Superior temporal gyrus (tissue), 1 donor: ENCODE results near the gene PGAM2.
A peak's percentile ranks its signal among the peaks of the same experiment; 100 is the strongest.

ENCODE experiments used
- DNase-seq: peaks from one replicate; pipeline ENCODE4 v3.0.0-alpha.2; 2016; ENCODE audit errors: extremely low spot score

PGAM2 gene

GRCh38 chr7:44085546-44085945, 20.2 kb upstream of the PGAM2 start:
- no peak for DNase-seq

GRCh38 chr7:44084701-44085100, 19.3 kb upstream of the PGAM2 start:
- no peak for DNase-seq

GRCh38 chr7:44083796-44084195, 18.4 kb upstream of the PGAM2 start:
- DNase-seq, result no peak

- peak; percentile 98 for DNase-seq
These were observed 17.3 kb upstream of the PGAM2 start for GRCh38 chr7:44082541-44083207.

- DNase-seq, result no peak
These were observed 15.9 kb upstream of the PGAM2 start for GRCh38 chr7:44081266-44081748.

GRCh38 chr7:44080686-44081265, 15.4 kb upstream of the PGAM2 start:
- DNase-seq, result no peak

GRCh38 chr7:44080118-44080517, 14.8 kb upstream of the PGAM2 start:
- no peak for DNase-seq

- DNase-seq, result no peak
These were observed 14.1 kb upstream of the PGAM2 start for GRCh38 chr7:44079331-44080021.

GRCh38 chr7:44078521-44078920, 13.2 kb upstream of the PGAM2 start:
- no peak for DNase-seq

GRCh38 chr7:44077681-44078091, 12.3 kb upstream of the PGAM2 start:
- no peak for DNase-seq

- DNase-seq, result no peak
These were observed 11.7 kb upstream of the PGAM2 start for GRCh38 chr7:44077061-44077460.

- DNase-seq, result no peak
These were observed 10.9 kb upstream of the PGAM2 start for GRCh38 chr7:44076101-44076895.

GRCh38 chr7:44075296-44076075, 10.1 kb upstream of the PGAM2 start:
- no peak for DNase-seq

GRCh38 chr7:44074349-44074695, 9.0 kb upstream of the PGAM2 start:
- DNase-seq, result no peak

- peak; percentile 71 for DNase-seq
These were observed 8.4 kb upstream of the PGAM2 start for GRCh38 chr7:44073664-44074348.

GRCh38 chr7:44072364-44073231, 7.2 kb upstream of the PGAM2 start:
- peak; percentile 48 for DNase-seq

GRCh38 chr7:44071726-44072363, 6.5 kb upstream of the PGAM2 start:
- no peak for DNase-seq

GRCh38 chr7:44068054-44068453, 2.7 kb upstream of the PGAM2 start:
- no peak for DNase-seq
